ENCODE results near the gene RELN.

RELN gene

DNA sequence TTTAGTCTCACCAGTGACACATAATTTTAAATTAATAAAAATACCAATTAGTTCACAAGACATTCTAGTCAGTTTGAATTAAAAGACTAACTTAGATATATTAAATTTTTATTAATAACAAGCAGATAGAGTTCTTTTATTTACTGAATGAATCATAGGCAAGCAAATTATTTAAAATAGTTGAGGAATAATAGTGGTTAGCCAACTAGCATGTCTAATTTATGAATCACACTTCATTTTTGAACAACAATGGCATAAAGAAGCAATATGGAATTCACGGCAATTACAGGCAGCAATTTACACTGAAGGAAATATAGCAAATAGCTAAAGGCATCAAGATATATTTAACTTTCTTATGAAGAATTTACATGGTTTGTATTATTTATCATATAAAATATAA lies 356.5 kb downstream of the RELN start:
- H3K9ac ChIP-seq (ENCODE audit: low read depth, low read length, poor library complexity, severe bottlenecking): no peak overlapping the region
- H3K79me2 ChIP-seq (ENCODE audit: insufficient read depth, low read length): no peaks in the 10 kb centered on the region
- no peaks in the 10 kb centered on the region for H3K4me1 ChIP-seq (ENCODE audit: insufficient read depth, low read length, poor library complexity, severe bottlenecking)
- H3K27me3 ChIP-seq (ENCODE audit: insufficient read depth, low read length, poor library complexity, severe bottlenecking): no peaks in the 10 kb centered on the region
- H2AFZ ChIP-seq (ENCODE audit: low read length): no peak overlapping the region
- no peaks in the 10 kb centered on the region for H3K9me3 ChIP-seq (ENCODE audit: insufficient read depth, low read depth, low read length)
- H3F3A ChIP-seq (ENCODE audit: low read depth): no peaks in the 10 kb centered on the region
- TF ChIP-seq EZH2phosphoT487 (IDR thresholded peaks at IDR 0.05; ENCODE audit: borderline replicate concordance) (no peak), CTCF (conservative IDR thresholded peaks at IDR 0.05; ENCODE audit: low read length) (no peak)
- H3K4me3 ChIP-seq (ENCODE audit: low read length, poor library complexity, severe bottlenecking): no peak overlapping the region
- no peaks in the 10 kb centered on the region for H3K36me3 ChIP-seq (ENCODE audit: insufficient read depth, low read length)
- H3K4me2 ChIP-seq (ENCODE audit: low read depth, low read length, poor library complexity, severe bottlenecking): no peak overlapping the region
- no peaks in the 10 kb centered on the region for H4K20me1 ChIP-seq (ENCODE audit: insufficient read depth, low read length, poor library complexity, severe bottlenecking)
- no peaks in the 10 kb centered on the region for H3K9me2 ChIP-seq (replicated peaks; ENCODE audit: low read depth, low read length)

DNA sequence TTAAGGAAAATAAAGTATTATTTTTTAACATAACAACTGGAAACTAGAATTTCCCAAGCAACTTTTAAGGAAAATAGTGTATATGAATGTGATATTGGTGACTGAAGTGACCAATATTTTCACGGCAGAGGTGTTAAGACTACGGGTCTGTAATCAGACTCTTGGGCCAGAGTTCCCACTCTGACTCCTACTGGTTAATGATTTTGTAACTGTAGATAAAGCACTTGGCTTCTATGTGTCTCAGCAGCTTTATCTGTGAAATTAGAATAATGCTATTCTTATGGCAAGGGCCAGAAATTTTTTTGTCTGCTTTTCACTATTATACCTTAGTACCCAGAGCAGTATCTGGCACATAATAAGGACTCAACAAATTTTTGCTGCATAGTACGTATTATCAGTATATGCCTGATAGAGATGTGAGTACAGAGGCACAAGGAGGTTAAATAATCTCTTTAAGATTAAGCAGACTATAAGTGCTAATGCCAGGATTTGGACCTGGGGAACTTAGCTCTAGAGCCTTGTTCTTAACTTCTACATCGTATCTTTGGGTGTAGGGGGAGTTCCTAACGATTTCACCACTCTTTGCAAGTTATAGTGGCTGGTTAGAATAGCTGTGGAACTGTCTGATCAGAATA lies 357.3 kb downstream of the RELN start:
- H3K79me2 ChIP-seq (ENCODE audit: insufficient read depth, low read length): no peaks in the 10 kb centered on the region

GRCh38 chr7:103630318-103630717 lies 359.1 kb downstream of the RELN start:
- H3K9me2 ChIP-seq (replicated peaks; ENCODE audit: low read depth, low read length): no peaks in the 10 kb centered on the region
- TF ChIP-seq EZH2phosphoT487 (IDR thresholded peaks at IDR 0.05; ENCODE audit: borderline replicate concordance) (no peak), CTCF (conservative IDR thresholded peaks at IDR 0.05; ENCODE audit: low read length) (no peak)
- H2AFZ ChIP-seq (ENCODE audit: low read length): no peak overlapping the region
- no peaks in the 10 kb centered on the region for H3K4me1 ChIP-seq (ENCODE audit: insufficient read depth, low read length, poor library complexity, severe bottlenecking)
- no peak overlapping the region for H3K4me2 ChIP-seq (ENCODE audit: low read depth, low read length, poor library complexity, severe bottlenecking)
- no peaks in the 10 kb centered on the region for H3K79me2 ChIP-seq (ENCODE audit: insufficient read depth, low read length)
- H3F3A ChIP-seq (ENCODE audit: low read depth): no peaks in the 10 kb centered on the region
- H4K20me1 ChIP-seq (ENCODE audit: insufficient read depth, low read length, poor library complexity, severe bottlenecking): no peaks in the 10 kb centered on the region
- no peak overlapping the region for H3K4me3 ChIP-seq (ENCODE audit: low read length, poor library complexity, severe bottlenecking)
- H3K27me3 ChIP-seq (ENCODE audit: insufficient read depth, low read length, poor library complexity, severe bottlenecking): no peaks in the 10 kb centered on the region
- no peak overlapping the region for H3K9ac ChIP-seq (ENCODE audit: low read depth, low read length, poor library complexity, severe bottlenecking)
- H3K9me3 ChIP-seq (ENCODE audit: insufficient read depth, low read depth, low read length): no peaks in the 10 kb centered on the region
- H3K36me3 ChIP-seq (ENCODE audit: insufficient read depth, low read length): no peaks in the 10 kb centered on the region

More for the DNA sequence above, 357.3 kb downstream of the RELN start:
- Histone ChIP-seq H4K20me1 (ENCODE audit: insufficient read depth, low read length, poor library complexity, severe bottlenecking) (no peaks in the 10 kb centered on the region), H3K36me3 (ENCODE audit: insufficient read depth, low read length) (no peaks in the 10 kb centered on the region), H3K4me2 (ENCODE audit: low read depth, low read length, poor library complexity, severe bottlenecking) (no peak overlapping the region), H3K9me3 (ENCODE audit: insufficient read depth, low read depth, low read length) (no peaks in the 10 kb centered on the region), H3F3A (ENCODE audit: low read depth) (no peaks in the 10 kb centered on the region), H3K4me3 (ENCODE audit: low read length, poor library complexity, severe bottlenecking) (no peak overlapping the region), H2AFZ (ENCODE audit: low read length) (no peak overlapping the region), H3K9me2 (replicated peaks; ENCODE audit: low read depth, low read length) (no peaks in the 10 kb centered on the region), H3K27me3 (ENCODE audit: insufficient read depth, low read length, poor library complexity, severe bottlenecking) (no peaks in the 10 kb centered on the region), H3K4me1 (ENCODE audit: insufficient read depth, low read length, poor library complexity, severe bottlenecking) (no peaks in the 10 kb centered on the region), H3K9ac (ENCODE audit: low read depth, low read length, poor library complexity, severe bottlenecking) (no peak overlapping the region)
- no peak for TF ChIP-seq CTCF (conservative IDR thresholded peaks at IDR 0.05; ENCODE audit: low read length)
- no peak for TF ChIP-seq EZH2phosphoT487 (IDR thresholded peaks at IDR 0.05; ENCODE audit: borderline replicate concordance)
